Activated CD4-positive, alpha-beta T cell treated with anti-CD3 and anti-CD28 coated beads, Interleukin-2, amount 10 ng/mL, durations not matched to agents 24 days and 14 days (primary cell): ENCODE measurements around the gene RERE. TPM values are rescaled to one million over a fixed set of nuclear protein-coding genes. Genes with fewer than 3 reads are reported as not detected.
A peak's percentile ranks its signal among the peaks of the same experiment; 100 is the strongest.
"Not testable (repeated sequence)": the region's sequence is repeated elsewhere in the genome, so short reads cannot be mapped to it uniquely, and the experiment has no call there.

Source experiments
- DNase-seq: peaks from one replicate; pipeline ENCODE4 v3.0.0; 2022
- H3K27ac Mint-ChIP-seq: one replicate; pipeline ENCODE4 v1.8.0; 2022; ENCODE audit warnings: mild to moderate bottlenecking, mixed read lengths
- H3K27me3 Mint-ChIP-seq: one replicate; pipeline ENCODE4 v1.8.0; 2022; ENCODE audit warnings: mixed read lengths
- H3K36me3 Mint-ChIP-seq: one replicate; pipeline ENCODE4 v1.8.0; 2022; ENCODE audit warnings: low read depth, mild to moderate bottlenecking, mixed read lengths
- H3K4me1 Mint-ChIP-seq: one replicate; pipeline ENCODE4 v1.8.0; 2021; ENCODE audit warnings: mixed read lengths
- H3K4me3 Mint-ChIP-seq: one replicate; pipeline ENCODE4 v1.8.0; 2022; ENCODE audit warnings: mild to moderate bottlenecking, moderate library complexity, mixed read lengths
- H3K9me3 Mint-ChIP-seq: one replicate; pipeline ENCODE4 v1.8.0; 2021; ENCODE audit warnings: mixed read lengths
- intact Hi-C: fragments of 100-400 bp; cut with micrococcal nuclease; formaldehyde crosslinking; loops from one replicate; pipeline ENCODE4 v1.15.1; 2023
- total RNA-seq: library from RNA; stranded (reverse); gene quantifications from 2 replicates; pipeline ENCODE4 v1.2.3, GENCODE V29; 2022

The RERE gene
- total RNA-seq, 1 donor from 2014 or later = 85.6 TPM

DNA sequence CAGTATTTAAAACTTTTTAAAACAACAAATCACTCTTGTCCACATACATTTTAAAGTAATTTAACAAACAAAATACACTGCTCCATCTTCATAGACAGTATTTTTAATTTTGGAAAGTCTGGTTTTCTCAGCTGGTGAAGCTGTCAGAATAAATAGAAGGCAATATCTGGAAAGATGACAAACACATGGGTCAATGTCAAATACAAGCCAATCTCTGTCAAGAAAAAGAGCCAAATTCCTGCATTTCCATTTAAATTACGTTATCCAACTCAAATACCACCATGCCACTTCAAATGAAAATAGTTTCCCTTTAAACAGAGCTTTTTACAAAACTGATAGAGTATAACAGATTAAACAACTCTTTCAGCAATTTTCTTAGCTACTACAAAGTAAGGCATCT, 176.5 kb downstream of the RERE start:
- Mint-ChIP-seq H3K4me3 (no peak overlapping the region), H3K27ac (no peak overlapping the region), H3K36me3 (peaks cover 18% of the 10 kb centered on the region), H3K4me1 (peaks cover 22% of the 10 kb centered on the region), H3K27me3 (no peaks in the 10 kb centered on the region), H3K9me3 (no peaks in the 10 kb centered on the region)
- intact Hi-C loops = loop anchor here (10.0 kb wide), 1 partner anchor 174 kb away; the partner anchor contains the start of gene RERE
- no peak for DNase-seq

DNA sequence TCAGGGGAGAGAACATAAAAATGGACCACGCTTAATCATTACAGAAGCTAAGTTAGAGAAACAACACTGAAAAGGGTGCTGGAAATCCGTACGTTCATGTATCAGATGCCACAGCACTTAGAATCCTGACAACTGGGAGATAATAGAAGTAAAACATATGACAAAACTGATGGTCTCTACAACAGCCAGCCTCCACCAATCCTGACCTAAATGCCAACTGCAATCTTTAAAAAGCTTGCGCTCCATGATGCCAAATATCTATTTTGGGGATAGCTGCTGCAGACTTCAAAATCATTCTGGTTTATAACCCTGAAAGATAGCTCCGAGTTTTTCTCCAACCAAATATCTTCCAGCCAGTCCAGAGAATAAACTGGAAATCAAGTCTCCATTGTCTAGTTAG, 178.3 kb downstream of the RERE start:
- Mint-ChIP-seq H3K27me3 (no peaks in the 10 kb centered on the region), H3K36me3 (peaks cover 12% of the 10 kb centered on the region), H3K4me1 (peaks cover 22% of the 10 kb centered on the region), H3K4me3 (no peak overlapping the region), H3K9me3 (no peaks in the 10 kb centered on the region), H3K27ac (no peak overlapping the region)
- no peak for DNase-seq
- intact Hi-C loops = no loop called here

DNA sequence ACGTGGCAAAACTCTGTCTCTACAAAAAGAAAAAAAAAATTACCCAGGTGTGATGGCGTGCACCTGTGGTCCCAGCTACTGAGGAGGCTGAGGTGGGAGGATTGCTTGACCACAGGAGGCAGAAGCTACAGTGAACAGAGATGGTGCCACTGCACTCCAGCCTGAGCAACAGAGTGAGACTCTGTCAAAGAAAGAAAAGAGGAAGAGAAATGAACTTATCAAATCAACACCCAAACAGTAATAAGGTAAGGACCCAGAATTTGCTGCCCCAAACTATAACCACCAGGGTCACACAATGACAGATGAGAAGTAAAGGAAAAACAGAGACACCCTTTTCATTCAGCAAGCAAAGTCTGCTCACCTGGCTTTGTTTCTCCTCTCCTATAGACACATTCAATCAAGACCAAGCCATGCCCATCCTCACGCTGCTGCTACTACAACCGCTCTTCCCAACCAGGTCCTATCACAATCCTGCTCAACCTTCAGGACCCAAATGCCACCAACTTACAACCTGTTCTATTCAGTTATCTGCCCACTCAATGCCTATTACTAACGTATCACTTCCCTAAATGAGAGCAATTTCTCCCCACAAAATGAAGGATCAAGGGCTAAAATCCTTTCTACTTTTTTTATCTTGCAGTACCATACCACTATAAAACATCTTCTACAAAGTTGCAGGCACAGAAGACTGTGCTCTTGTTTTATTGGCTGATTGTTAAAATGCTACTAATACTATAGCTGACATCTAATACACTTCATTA, 183.5 kb downstream of the RERE start:
- no peak for DNase-seq
- peaks cover 27% of the 10 kb centered on the region for H3K4me1 Mint-ChIP-seq
- H3K9me3 Mint-ChIP-seq = no peaks in the 10 kb centered on the region
- intact Hi-C loops = no loop called here
- H3K36me3 Mint-ChIP-seq = peaks cover 6% of the 10 kb centered on the region
- H3K27ac Mint-ChIP-seq = no peak overlapping the region
- no peak overlapping the region for H3K4me3 Mint-ChIP-seq
- no peaks in the 10 kb centered on the region for H3K27me3 Mint-ChIP-seq

- Mint-ChIP-seq H3K4me3 (no peak overlapping the region), H3K27me3 (no peaks in the 10 kb centered on the region), H3K9me3 (no peaks in the 10 kb centered on the region), H3K27ac (no peak overlapping the region), H3K36me3 (peaks cover 6% of the 10 kb centered on the region), H3K4me1 (peaks cover 30% of the 10 kb centered on the region)
- intact Hi-C loops = no loop called here
- no peak for DNase-seq
These were observed 185.3 kb downstream of the RERE start for GRCh38 chr1:8632102-8632501.

DNA sequence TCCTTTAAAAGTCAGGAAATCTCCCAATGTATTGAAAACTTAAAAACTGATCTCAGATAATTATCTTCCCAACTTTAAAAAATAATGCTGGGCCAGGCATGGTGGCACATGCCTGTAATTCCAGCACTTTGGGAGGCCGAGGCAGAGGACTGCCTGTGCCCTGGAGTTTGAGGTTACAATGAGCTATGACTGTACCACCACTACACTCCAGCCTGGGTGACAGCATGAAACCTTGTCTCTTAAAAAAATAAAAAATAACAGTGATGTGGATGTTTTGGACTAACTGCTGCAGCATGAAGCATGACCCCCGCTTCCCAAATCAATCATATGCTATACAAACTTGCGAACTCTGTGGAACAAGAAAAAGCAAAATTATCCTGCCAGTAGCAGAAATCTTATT, 186.3 kb downstream of the RERE start:
- Mint-ChIP-seq H3K4me1 (peaks cover 36% of the 10 kb centered on the region), H3K9me3 (peaks cover 8% of the 10 kb centered on the region), H3K27me3 (no peaks in the 10 kb centered on the region), H3K36me3 (peaks cover 14% of the 10 kb centered on the region), H3K27ac (no peak overlapping the region), H3K4me3 (no peak overlapping the region)
- DNase-seq = no peak
- intact Hi-C loops = no loop called here

GRCh38 chr1:8629241-8630091, 188.0 kb downstream of the RERE start:
- Mint-ChIP-seq H3K9me3 (peaks cover 12% of the 10 kb centered on the region), H3K27me3 (no peaks in the 10 kb centered on the region), H3K4me3 (peak overlapping the region; percentile 31), H3K36me3 (peaks cover 19% of the 10 kb centered on the region), H3K27ac (peak overlapping the region; percentile 50), H3K4me1 (peaks cover 45% of the 10 kb centered on the region)
- no peak for DNase-seq
- intact Hi-C loops = loop anchor here (1.0 to 2.0 kb wide), 2 partner anchors 18 to 25 kb away; no protein-coding TSS in a partner anchor

DNA sequence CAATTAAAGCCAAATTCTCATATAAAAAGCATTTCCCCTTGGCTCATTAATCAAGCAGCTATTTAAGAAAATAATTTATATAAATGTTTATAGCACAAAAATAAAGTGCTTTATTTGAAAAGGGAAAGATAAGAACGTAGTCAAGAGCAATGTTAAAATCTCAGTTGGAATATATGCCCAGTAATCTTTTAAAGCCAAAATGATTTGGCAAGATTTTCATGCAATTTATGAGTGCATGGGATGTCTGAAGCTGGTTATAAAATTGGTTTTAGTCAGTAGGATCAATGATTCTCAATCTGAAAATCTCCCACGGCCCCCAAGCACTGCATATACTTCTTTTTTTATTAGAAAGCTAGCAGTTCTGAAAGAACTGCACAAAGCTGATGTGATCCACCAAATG, 188.8 kb downstream of the RERE start:
- H3K4me1 Mint-ChIP-seq = peaks cover 47% of the 10 kb centered on the region
- no peaks in the 10 kb centered on the region for H3K27me3 Mint-ChIP-seq
- intact Hi-C loops = loop anchor here (1.0 to 2.0 kb wide), 2 partner anchors 19 to 24 kb away; no protein-coding TSS in a partner anchor
- H3K4me3 Mint-ChIP-seq = no peak overlapping the region
- peaks cover 20% of the 10 kb centered on the region for H3K36me3 Mint-ChIP-seq
- no peak overlapping the region for H3K27ac Mint-ChIP-seq
- no peak for DNase-seq
- peaks cover 12% of the 10 kb centered on the region for H3K9me3 Mint-ChIP-seq

GRCh38 chr1:8627728-8628127, 189.7 kb downstream of the RERE start:
- Mint-ChIP-seq H3K36me3 (peaks cover 22% of the 10 kb centered on the region), H3K9me3 (peaks cover 12% of the 10 kb centered on the region), H3K4me3 (no peak overlapping the region), H3K27me3 (no peaks in the 10 kb centered on the region), H3K4me1 (peaks cover 49% of the 10 kb centered on the region), H3K27ac (no peak overlapping the region)
- intact Hi-C loops = loop anchor here (2.0 kb wide), 1 partner anchor 23 kb away; no protein-coding TSS in a partner anchor
- DNase-seq = no peak

GRCh38 chr1:8625981-8626898, 191.2 kb downstream of the RERE start:
- Mint-ChIP-seq H3K27me3 (no peaks in the 10 kb centered on the region), H3K36me3 (peaks cover 22% of the 10 kb centered on the region), H3K27ac (no peak overlapping the region), H3K4me3 (no peak overlapping the region), H3K4me1 (peaks cover 45% of the 10 kb centered on the region), H3K9me3 (peaks cover 12% of the 10 kb centered on the region)
- intact Hi-C loops = no loop called here
- DNase-seq = no peak

DNA sequence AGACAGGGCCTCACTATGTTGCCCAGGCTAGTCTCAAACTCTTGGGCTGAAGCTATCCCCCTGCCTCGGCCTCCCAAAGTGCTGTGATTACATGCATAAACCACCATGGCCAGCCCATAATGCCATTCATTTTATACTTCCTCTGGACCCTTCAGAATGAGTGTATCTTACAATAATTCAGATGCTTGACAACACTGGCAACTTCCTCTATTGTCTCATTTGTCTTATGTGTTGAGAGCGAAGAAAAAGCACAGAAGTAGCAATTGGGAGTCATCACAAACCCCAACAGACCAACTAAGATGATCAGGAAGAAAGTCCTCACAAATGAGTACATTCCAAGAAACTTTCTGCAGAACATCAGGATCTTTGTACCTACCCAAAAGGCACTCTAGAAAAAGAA, 191.9 kb downstream of the RERE start:
- no peak for DNase-seq
- intact Hi-C loops = no loop called here
- H3K27me3 Mint-ChIP-seq = no peaks in the 10 kb centered on the region
- H3K4me3 Mint-ChIP-seq = no peak overlapping the region
- peaks cover 45% of the 10 kb centered on the region for H3K4me1 Mint-ChIP-seq
- H3K36me3 Mint-ChIP-seq = peaks cover 22% of the 10 kb centered on the region
- H3K27ac Mint-ChIP-seq = no peak overlapping the region
- H3K9me3 Mint-ChIP-seq = peaks cover 12% of the 10 kb centered on the region

DNA sequence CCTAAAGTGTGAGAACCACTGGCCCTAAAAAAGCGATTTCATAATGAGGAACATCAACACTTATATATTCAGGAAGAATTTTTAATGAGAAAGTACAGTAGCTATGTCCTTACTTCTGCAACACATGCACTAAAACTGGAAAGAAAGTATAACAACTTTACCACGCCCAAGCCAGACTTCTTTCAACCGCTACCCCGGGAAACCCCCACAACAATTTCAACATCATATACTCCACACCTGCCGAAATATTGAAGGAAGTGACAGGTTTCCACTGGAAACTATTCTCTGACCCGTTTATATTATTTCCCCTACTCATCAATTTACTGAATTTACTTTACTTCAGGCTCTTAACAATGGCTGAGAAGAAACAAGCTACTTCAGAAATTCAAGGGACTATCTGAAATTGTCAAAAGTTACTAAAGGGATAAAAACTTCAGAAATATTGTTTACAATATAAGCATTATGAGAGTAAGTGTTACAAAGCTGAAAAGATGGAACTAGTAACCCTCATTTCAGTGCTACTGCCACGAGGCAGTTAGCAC, 193.7 kb downstream of the RERE start:
- H3K27me3 Mint-ChIP-seq, intact Hi-C loops: not testable (repeated sequence)
- peak overlapping the region; percentile 42 for H3K4me3 Mint-ChIP-seq
- DNase-seq = peak; percentile 69
- H3K9me3 Mint-ChIP-seq = peaks cover 12% of the 10 kb centered on the region
- peaks cover 22% of the 10 kb centered on the region for H3K36me3 Mint-ChIP-seq
- H3K4me1 Mint-ChIP-seq = peaks cover 35% of the 10 kb centered on the region
- peak overlapping the region; percentile 60 for H3K27ac Mint-ChIP-seq

DNA sequence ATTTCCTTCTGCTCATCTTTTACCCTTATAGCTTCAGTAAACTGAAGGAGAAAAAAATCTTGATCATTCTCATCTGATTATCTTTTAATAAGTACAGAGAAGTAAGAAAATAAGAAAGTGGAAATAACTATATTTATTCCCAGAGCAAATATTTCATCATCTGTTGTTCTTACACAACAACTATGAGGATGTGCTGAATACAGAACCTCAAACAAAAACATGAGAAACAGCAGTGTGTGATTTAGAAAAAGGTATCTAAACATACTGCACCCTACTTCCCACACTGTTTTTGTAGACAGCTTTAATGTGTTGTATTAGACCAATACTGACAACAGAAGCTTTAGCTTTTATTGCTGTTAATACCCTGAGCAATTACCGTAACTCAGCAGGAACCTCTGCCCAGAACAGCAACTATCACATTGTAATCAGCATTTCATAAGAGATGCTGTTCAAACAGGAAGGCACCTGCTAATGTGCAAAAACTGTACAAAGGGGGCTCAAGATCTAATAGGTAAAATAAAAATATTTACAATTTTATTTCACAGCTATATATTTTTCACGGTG, 195.6 kb downstream of the RERE start:
- H3K27me3 Mint-ChIP-seq, DNase-seq, intact Hi-C loops, H3K4me3 Mint-ChIP-seq, H3K27ac Mint-ChIP-seq: not testable (repeated sequence)
- peaks cover 35% of the 10 kb centered on the region for H3K4me1 Mint-ChIP-seq
- H3K36me3 Mint-ChIP-seq = peaks cover 21% of the 10 kb centered on the region
- H3K9me3 Mint-ChIP-seq = peaks cover 11% of the 10 kb centered on the region

DNA sequence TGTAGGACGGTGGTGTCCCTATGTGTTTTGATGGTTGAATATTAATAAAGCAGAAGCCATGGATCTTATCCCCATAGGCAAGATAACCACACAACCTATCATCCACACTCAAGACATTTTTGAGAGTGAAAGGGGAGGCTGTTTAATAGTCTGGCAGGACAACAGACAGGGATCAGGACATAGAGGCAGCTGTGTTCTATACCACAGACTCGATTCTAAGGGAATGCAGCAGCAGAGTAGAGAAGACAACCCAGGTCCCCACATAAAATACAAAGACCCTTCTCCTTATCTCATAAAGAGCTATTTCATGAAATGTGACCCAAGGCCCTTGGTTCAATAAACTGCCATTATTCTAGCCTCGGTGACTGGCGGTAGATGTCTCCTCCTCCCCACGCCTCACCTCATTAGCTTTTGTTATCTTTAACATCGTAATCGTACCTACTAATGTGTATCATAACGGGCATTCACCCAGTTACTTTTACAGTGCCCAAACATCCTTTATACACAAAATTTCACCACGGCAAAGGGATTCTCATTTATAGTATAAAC, 196.3 kb downstream of the RERE start:
- H3K4me3 Mint-ChIP-seq, H3K27ac Mint-ChIP-seq, H3K9me3 Mint-ChIP-seq, H3K27me3 Mint-ChIP-seq, intact Hi-C loops, DNase-seq: not testable (repeated sequence)
- Mint-ChIP-seq H3K4me1 (peaks cover 28% of the 10 kb centered on the region), H3K36me3 (peaks cover 13% of the 10 kb centered on the region)
